Fibroblast of lung (primary cell): ENCODE data around the gene MYL6. TPM values are rescaled to one million over a fixed set of nuclear protein-coding genes. Genes with fewer than 3 reads are reported as not detected.

ENCODE experiments used
- DNase-seq, 2 donors: peaks; one replicate each; pipeline versions ENCODE4 v3.0.0 to v3.0.0-alpha.2; 2010; ENCODE audit warnings: low read depth in 2 of 2
- H2AFZ ChIP-seq: 2 replicates; pipeline ENCODE4 v1.5.1; 2012; ENCODE audit warnings: low read length, control low read depth, inconsistent platforms
- H3K27ac ChIP-seq: 2 replicates; pipeline ENCODE4 v1.5.1; 2011; ENCODE audit warnings: low read length, control low read depth; ENCODE audit not compliant: insufficient read depth
- H3K27me3 ChIP-seq: 2 replicates; pipeline ENCODE4 v1.5.1; 2011; ENCODE audit warnings: mild to moderate bottlenecking, low read length; ENCODE audit not compliant: control insufficient read depth, insufficient read depth
- H3K36me3 ChIP-seq: 2 replicates; pipeline ENCODE4 v1.5.1; 2011; ENCODE audit warnings: low read length; ENCODE audit not compliant: control insufficient read depth, insufficient read depth
- H3K4me1 ChIP-seq: 2 replicates; pipeline ENCODE4 v1.5.1; 2011; ENCODE audit warnings: low read length; ENCODE audit not compliant: control insufficient read depth, insufficient read depth; ENCODE audit errors: extremely low read depth
- H3K4me2 ChIP-seq: 2 replicates; pipeline ENCODE4 v1.5.1; 2011; ENCODE audit warnings: low read length, control low read depth; ENCODE audit not compliant: insufficient read depth; ENCODE audit errors: extremely low read depth
- H3K4me3 ChIP-seq, 4 experiments: fragments of 200-600 bp in 1 of 4; sonication (generic) in 1 of 4; replicated peaks in 1 of 4; 2 replicates each; pipeline ENCODE4 v1.5.1; 2011 to 2016; ENCODE audit warnings: low read length in 4 of 4, low read depth in 3 of 4, mild to moderate bottlenecking in 3 of 4, control low read depth in 2 of 4, inconsistent platforms in 1 of 4, mixed read lengths in 1 of 4; ENCODE audit not compliant: insufficient read depth in 1 of 4; ENCODE audit errors: control extremely low read depth in 1 of 4
- H3K79me2 ChIP-seq: 2 replicates; pipeline ENCODE4 v1.5.1; 2012; ENCODE audit warnings: mild to moderate bottlenecking, low read length, inconsistent platforms; ENCODE audit not compliant: control insufficient read depth, insufficient read depth
- H3K9ac ChIP-seq: 2 replicates; pipeline ENCODE4 v1.5.1; 2011; ENCODE audit warnings: mild to moderate bottlenecking, low read length, control low read depth; ENCODE audit not compliant: insufficient read depth
- H3K9me3 ChIP-seq: 2 replicates; pipeline ENCODE4 v1.5.1; 2012; ENCODE audit warnings: low read depth, low read length; ENCODE audit not compliant: control insufficient read depth, insufficient read depth
- H4K20me1 ChIP-seq: 2 replicates; pipeline ENCODE4 v1.5.1; 2011; ENCODE audit warnings: low read length; ENCODE audit not compliant: control insufficient read depth, insufficient read depth; ENCODE audit errors: extremely low read depth
- EZH2 ChIP-seq: IDR thresholded peaks from 2 replicates; pipeline ENCODE4 v1.5.1; 2012; ENCODE audit warnings: low read length, control low read depth, mild to moderate bottlenecking; ENCODE audit errors: missing control alignments
- polyA plus RNA-seq, 2 donors: library from polyadenylated mRNA; depleted of rRNA in 1 of 2; stranded (reverse) in 1 of 2; unstranded in 1 of 2; fragments of >200 nt; gene quantifications; 2 replicates each; pipeline ENCODE4 v1.2.1, GENCODE V29; 2011 to 2012; ENCODE audit warnings: missing spikeins in 1 of 2
- total RNA-seq: library from RNA; depleted of rRNA; stranded (reverse); fragments of >200 nt; gene quantifications from 2 replicates; pipeline ENCODE4 v1.2.1, GENCODE V29; 2014
- TF ChIP-seq, protein P1 (sequence below), 2 donors: IDR thresholded peaks in 1 of 2; conservative IDR thresholded peaks in 1 of 2; 1 replicate in 1 of 2; 2 replicates in 1 of 2; pipeline ENCODE4 v1.5.1; 2011 to 2012; ENCODE audit warnings: low read length in 2 of 2, control low read depth in 1 of 2, inconsistent platforms in 1 of 2, low read depth in 1 of 2, mild to moderate bottlenecking in 1 of 2

Gene MYL6
- total and polyA plus RNA-seq, 2 donors (not counting 1 experiment from before 2014, with no cell fraction given): 1,517 to 7,941 TPM

DNA sequence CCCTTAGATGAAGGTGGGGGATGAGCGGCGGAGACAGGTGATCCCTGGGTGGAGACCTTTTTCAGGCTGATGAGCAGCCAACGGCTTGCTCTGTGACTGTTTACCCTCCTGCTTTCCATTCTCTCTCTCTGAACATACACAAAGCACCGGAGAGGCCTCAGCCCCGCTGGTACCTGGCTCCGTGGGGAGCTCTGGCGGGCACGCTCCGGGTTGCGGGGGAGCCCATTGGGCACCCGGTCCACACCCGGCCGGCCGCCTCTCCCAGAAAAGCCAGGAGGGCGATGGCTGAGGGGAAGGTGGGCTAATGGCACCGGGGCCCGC is 30.6 kb downstream of the MYL6 start:
- H4K20me1 ChIP-seq: no peaks in the 10 kb centered on the region
- peaks cover 31% of the 10 kb centered on the region for H3K79me2 ChIP-seq
- H3K9me3 ChIP-seq: no peaks in the 10 kb centered on the region
- peak overlapping the region; percentile 71 for H3K9ac ChIP-seq
- H3K4me2 ChIP-seq: peak overlapping the region; percentile 80
- TF ChIP-seq, protein P1, sequence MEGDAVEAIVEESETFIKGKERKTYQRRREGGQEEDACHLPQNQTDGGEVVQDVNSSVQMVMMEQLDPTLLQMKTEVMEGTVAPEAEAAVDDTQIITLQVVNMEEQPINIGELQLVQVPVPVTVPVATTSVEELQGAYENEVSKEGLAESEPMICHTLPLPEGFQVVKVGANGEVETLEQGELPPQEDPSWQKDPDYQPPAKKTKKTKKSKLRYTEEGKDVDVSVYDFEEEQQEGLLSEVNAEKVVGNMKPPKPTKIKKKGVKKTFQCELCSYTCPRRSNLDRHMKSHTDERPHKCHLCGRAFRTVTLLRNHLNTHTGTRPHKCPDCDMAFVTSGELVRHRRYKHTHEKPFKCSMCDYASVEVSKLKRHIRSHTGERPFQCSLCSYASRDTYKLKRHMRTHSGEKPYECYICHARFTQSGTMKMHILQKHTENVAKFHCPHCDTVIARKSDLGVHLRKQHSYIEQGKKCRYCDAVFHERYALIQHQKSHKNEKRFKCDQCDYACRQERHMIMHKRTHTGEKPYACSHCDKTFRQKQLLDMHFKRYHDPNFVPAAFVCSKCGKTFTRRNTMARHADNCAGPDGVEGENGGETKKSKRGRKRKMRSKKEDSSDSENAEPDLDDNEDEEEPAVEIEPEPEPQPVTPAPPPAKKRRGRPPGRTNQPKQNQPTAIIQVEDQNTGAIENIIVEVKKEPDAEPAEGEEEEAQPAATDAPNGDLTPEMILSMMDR (conservative IDR thresholded peaks at IDR 0.05 in 1 of 2, IDR thresholded peaks at IDR 0.05 in 1 of 2; ENCODE audit: low read depth in 1 of 2, low read length in 2 of 2): no peak
- no peak for TF ChIP-seq EZH2
- H3K27me3 ChIP-seq: no peaks in the 10 kb centered on the region
- peaks cover 5% of the 10 kb centered on the region for H3K4me1 ChIP-seq
- peak overlapping the region; percentile 69 to 89 (median 85) for H3K4me3 ChIP-seq
- peaks cover 4% of the 10 kb centered on the region for H3K36me3 ChIP-seq
- peak overlapping the region; percentile 27 for H2AFZ ChIP-seq
- peak overlapping the region; percentile 59 for H3K27ac ChIP-seq
- no peak for DNase-seq

DNA sequence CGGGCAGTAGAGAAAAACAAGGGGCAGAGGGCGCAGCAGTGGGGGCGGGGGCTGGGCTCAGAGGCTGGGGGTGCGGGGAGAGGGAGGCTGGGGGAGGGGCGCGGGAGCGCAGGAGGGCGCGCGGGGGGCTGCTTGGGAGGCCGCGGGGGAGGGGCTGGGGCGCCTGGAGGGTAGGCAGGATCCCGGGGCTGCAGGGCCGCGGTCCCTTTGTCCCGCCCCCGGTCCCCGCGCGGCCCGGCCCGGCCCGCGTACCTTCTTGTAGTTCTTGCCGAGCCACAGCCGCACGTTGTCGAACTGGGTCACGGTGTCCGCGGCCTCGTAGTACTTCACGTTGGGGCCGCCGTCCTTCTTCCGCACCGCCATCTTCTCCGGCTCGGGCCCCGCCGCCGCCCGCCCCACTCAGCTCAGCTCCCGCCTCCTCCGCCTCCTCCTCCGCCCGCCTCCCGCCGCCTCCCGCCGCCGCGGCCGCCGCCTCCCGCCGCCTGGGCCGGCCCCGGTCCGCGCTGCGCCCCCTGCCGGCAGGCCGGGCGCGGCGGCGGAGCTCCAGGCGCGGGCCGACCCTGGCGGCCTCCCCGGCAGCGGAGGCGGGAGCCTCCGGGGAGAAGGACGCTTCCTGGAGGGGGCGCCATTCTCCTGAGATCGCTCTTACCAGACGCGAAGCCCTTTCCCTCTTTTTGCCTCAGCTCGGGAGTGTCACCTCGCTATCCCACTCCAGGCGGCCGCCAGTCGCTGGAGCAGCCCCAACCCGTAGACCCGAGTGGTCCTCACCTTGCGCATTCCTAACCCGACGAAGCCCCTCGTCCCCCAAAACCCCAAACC is 31.1 kb downstream of the MYL6 start, which contains the start of gene SMARCC2:
Gene SMARCC2 (minus strand): TSS at position 385 of the 819 bp plus-strand sequence. CDS start 22 bp downstream, at position 363.
- Histone ChIP-seq H3K36me3 (peaks cover 2% of the 10 kb centered on the region), H3K9ac (peak within 1 kb of the TSS; percentile 72), H4K20me1 (no peaks in the 10 kb centered on the region), H3K4me1 (peaks cover 5% of the 10 kb centered on the region), H2AFZ (peak within 1 kb of the TSS; percentile 79), H3K27ac (peak within 1 kb of the TSS; percentile 87), H3K9me3 (no peaks in the 10 kb centered on the region), H3K4me3 (peak within 1 kb of the TSS; percentile 69 to 91 (median 86)), H3K27me3 (no peaks in the 10 kb centered on the region), H3K4me2 (peak within 1 kb of the TSS; percentile 93), H3K79me2 (peaks cover 31% of the 10 kb centered on the region)
- DNase-seq: peak; percentile 75 to 89
- TF ChIP-seq EZH2: no peak
- TF ChIP-seq, protein P1 (conservative IDR thresholded peaks at IDR 0.05 in 1 of 2, IDR thresholded peaks at IDR 0.05 in 1 of 2; ENCODE audit: low read depth in 1 of 2, low read length in 2 of 2): peak; percentile 50 to 53

DNA sequence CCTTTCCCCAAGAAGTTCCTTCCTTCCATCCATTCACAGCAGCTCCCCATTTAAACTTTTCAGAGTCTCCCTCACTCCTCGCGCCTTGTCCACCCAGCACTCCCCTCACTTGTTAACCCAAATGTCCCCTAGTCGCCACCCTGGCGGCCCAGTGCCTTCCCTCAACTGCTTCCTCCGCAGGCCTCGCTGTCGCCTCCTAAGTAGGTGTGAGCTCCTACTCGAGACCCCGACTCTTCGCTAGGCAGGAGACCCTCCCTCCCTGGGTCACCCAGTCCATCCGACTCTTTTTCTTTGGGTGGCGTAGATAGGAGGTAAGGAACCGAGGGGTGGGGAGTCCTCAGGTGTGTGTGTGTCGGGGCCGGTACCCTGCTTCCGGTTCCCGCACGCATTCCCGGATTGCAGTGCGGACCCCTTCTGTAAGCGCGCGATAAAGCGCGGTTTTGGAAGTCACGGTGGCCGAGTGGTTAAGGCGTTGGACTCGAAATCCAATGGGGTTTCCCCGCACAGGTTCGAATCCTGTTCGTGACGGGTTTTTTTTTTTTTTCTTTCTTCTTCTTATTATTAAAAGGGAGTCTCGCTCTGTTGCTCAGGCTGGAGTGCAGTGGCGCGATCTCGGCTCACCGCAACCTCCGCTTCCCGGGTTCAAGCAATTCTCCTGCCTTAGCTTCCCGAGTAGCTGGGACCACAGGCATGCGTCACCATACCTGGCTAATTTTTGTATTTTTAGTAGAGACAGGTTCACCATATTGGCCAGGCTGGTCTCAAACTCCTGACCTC is 31.9 kb downstream of the MYL6 start:
- Histone ChIP-seq H3K36me3 (no peaks in the 10 kb centered on the region), H3K9me3 (no peaks in the 10 kb centered on the region), H3K9ac (peak overlapping the region; percentile 54), H3K27me3 (no peaks in the 10 kb centered on the region), H3K79me2 (peaks cover 31% of the 10 kb centered on the region), H4K20me1 (no peaks in the 10 kb centered on the region), H3K4me1 (peaks cover 5% of the 10 kb centered on the region), H3K4me3 (peak overlapping the region; percentile 66 to 91 (median 80)), H3K27ac (peak overlapping the region; percentile 87), H2AFZ (peak overlapping the region; percentile 79), H3K4me2 (peak overlapping the region; percentile 93)
- peak; percentile 73 to 87 for DNase-seq
- no peak for TF ChIP-seq EZH2
- TF ChIP-seq, protein P1 (conservative IDR thresholded peaks at IDR 0.05 in 1 of 2, IDR thresholded peaks at IDR 0.05 in 1 of 2; ENCODE audit: low read depth in 1 of 2, low read length in 2 of 2): peak in 1 of 2 donors; percentile 5
